H1 (cell line): ENCODE data around the gene INPP4A. TPM values are rescaled to one million over a fixed set of nuclear protein-coding genes. Genes with fewer than 3 reads are reported as not detected.

Experiments
- CTCF ChIA-PET: fragments of 300-600 bp; sonication (Branson Sonifier 250); formaldehyde crosslinking; loops from one replicate; lab custom pipeline; 2021; ENCODE audit not compliant: partially characterized antibody; lab: Charles Lee
- POLR2A ChIA-PET: fragments of 300-600 bp; sonication (Branson Sonifier 250); formaldehyde crosslinking; loops from one replicate; lab custom pipeline; 2021; ENCODE audit warnings: inconsistent platforms; ENCODE audit not compliant: partially characterized antibody; lab: Charles Lee
- DNase-seq, 2 experiments: peaks; one replicate each; pipeline versions ENCODE4 v3.0.0 to v3.0.0-alpha.2; 2010 to 2022; ENCODE audit warnings: low spot score in 2 of 2, low read depth in 1 of 2, mixed read lengths in 1 of 2
- FAIRE-seq: peaks from 2 replicates; lab custom pipeline; 2011; peaks lifted over from hg19 to GRCh38; lab: Jason Lieb, UNC
- H2AFZ ChIP-seq: 2 replicates; pipeline ENCODE4 v1.8.1; 2012; ENCODE audit warnings: low read length, inconsistent platforms
- H2AK5ac ChIP-seq: 2 replicates; pipeline ENCODE4 v1.6.1; 2013; ENCODE audit warnings: low read depth, low read length
- H2BK120ac ChIP-seq: replicated peaks from 2 replicates; pipeline ENCODE3; 2013; ENCODE audit warnings: low read depth, low read length, inconsistent platforms
- H2BK12ac ChIP-seq: 2 replicates; pipeline ENCODE4 v1.6.1; 2013; ENCODE audit warnings: low read depth, low read length
- H2BK15ac ChIP-seq: 2 replicates; pipeline ENCODE4 v1.6.1; 2013; ENCODE audit warnings: low read length
- H2BK20ac ChIP-seq: 2 replicates; pipeline ENCODE4 v1.6.1; 2013; ENCODE audit warnings: low read length
- H2BK5ac ChIP-seq: 2 replicates; pipeline ENCODE4 v1.6.1; 2013; ENCODE audit warnings: low read depth, low read length
- H3K14ac ChIP-seq: 2 replicates; pipeline ENCODE4 v1.6.1; 2013; ENCODE audit warnings: inconsistent platforms; ENCODE audit not compliant: insufficient read length
- H3K18ac ChIP-seq: 2 replicates; pipeline ENCODE4 v1.6.1; 2013; ENCODE audit warnings: low read length; ENCODE audit errors: extremely low read depth
- H3K23ac ChIP-seq: 2 replicates; pipeline ENCODE4 v1.6.1; 2013; ENCODE audit warnings: inconsistent platforms; ENCODE audit not compliant: insufficient read length
- H3K23me2 ChIP-seq: 2 replicates; pipeline ENCODE4 v1.6.1; 2013; ENCODE audit warnings: low read depth, low read length
- H3K27ac ChIP-seq: 2 replicates; pipeline ENCODE4 v1.6.1; 2011; ENCODE audit warnings: low read depth, low read length, inconsistent platforms
- H3K27me3 ChIP-seq, 4 experiments: replicated peaks in 1 of 4; 1 replicate in 1 of 4; 2 replicates in 3 of 4; pipeline versions ENCODE4 v1.6.1 to v1.8.1; 2011 to 2013; ENCODE audit warnings: low read length in 3 of 4, mild to moderate bottlenecking in 3 of 4, inconsistent platforms in 2 of 4, mixed read lengths in 2 of 4, moderate library complexity in 1 of 4; ENCODE audit not compliant: control insufficient read depth in 3 of 4, insufficient read depth in 3 of 4; ENCODE audit errors: extremely low read depth in 1 of 4
- H3K36me3 ChIP-seq, 4 experiments: 2 replicates each; pipeline versions ENCODE4 v1.6.1 to v1.8.1; 2011 to 2013; ENCODE audit warnings: mild to moderate bottlenecking in 4 of 4, low read length in 3 of 4, moderate library complexity in 2 of 4, control low read depth in 1 of 4, inconsistent platforms in 1 of 4; ENCODE audit not compliant: insufficient read depth in 4 of 4, control insufficient read depth in 2 of 4
- H3K4ac ChIP-seq: replicated peaks from 2 replicates; pipeline ENCODE3; 2013; ENCODE audit warnings: low read length, low read depth, mixed read lengths, inconsistent platforms; ENCODE audit not compliant: insufficient read length
- H3K4me1 ChIP-seq, 4 experiments: replicated peaks in 1 of 4; 1 replicate in 1 of 4; 2 replicates in 3 of 4; pipeline versions ENCODE4 v1.6.1 to v1.8.1; 2011 to 2013; ENCODE audit warnings: low read length in 3 of 4, inconsistent platforms in 2 of 4, mixed read lengths in 1 of 4; ENCODE audit not compliant: insufficient read depth in 4 of 4, control insufficient read depth in 3 of 4
- H3K4me2 ChIP-seq, 2 experiments: 2 replicates each; pipeline versions ENCODE4 v1.6.1 to v1.8.1; 2011 to 2013; ENCODE audit warnings: low read depth in 2 of 2, low read length in 2 of 2, control low read depth in 1 of 2, inconsistent platforms in 1 of 2, mild to moderate bottlenecking in 1 of 2; ENCODE audit not compliant: insufficient read depth in 1 of 2
- H3K4me3 ChIP-seq, 4 experiments: fragments of 200-600, 300-600 bp in 1 of 4; sonication (generic), shearing (Covaris generic), sonication (Bioruptor Twin) in 1 of 4; 2 replicates each; pipeline versions ENCODE4 v1.5.1 to v1.8.1; 2011 to 2016; ENCODE audit warnings: low read length in 4 of 4, low read depth in 3 of 4, control low read depth in 2 of 4, inconsistent platforms in 2 of 4, mild to moderate bottlenecking in 2 of 4, mixed read lengths in 1 of 4, moderate library complexity in 1 of 4; ENCODE audit not compliant: insufficient read depth in 2 of 4; ENCODE audit errors: extremely low read depth in 1 of 4
- H3K56ac ChIP-seq: replicated peaks from 2 replicates; pipeline ENCODE3; 2013; ENCODE audit warnings: low read depth, mild to moderate bottlenecking, mixed read lengths, low read length, inconsistent platforms; ENCODE audit not compliant: insufficient read length
- H3K79me1 ChIP-seq: 2 replicates; pipeline ENCODE4 v1.6.1; 2013; ENCODE audit warnings: low read depth, low read length, control low read depth
- H3K79me2 ChIP-seq, 2 experiments: 2 replicates each; pipeline versions ENCODE4 v1.6.1 to v1.8.1; 2012 to 2013; ENCODE audit warnings: low read length in 2 of 2, mild to moderate bottlenecking in 2 of 2, inconsistent platforms in 1 of 2; ENCODE audit not compliant: insufficient read depth in 2 of 2, control insufficient read depth in 1 of 2
- H3K9ac ChIP-seq, 4 experiments: replicated peaks in 1 of 4; 1 replicate in 1 of 4; 2 replicates in 3 of 4; pipeline versions ENCODE4 v1.6.1 to v1.8.1; 2011 to 2013; ENCODE audit warnings: low read depth in 3 of 4, low read length in 3 of 4, control low read depth in 2 of 4, mild to moderate bottlenecking in 2 of 4, moderate library complexity in 2 of 4, inconsistent platforms in 1 of 4; ENCODE audit errors: extremely low read depth in 1 of 4
- H3K9me3 ChIP-seq, 2 experiments: 2 replicates each; pipeline versions ENCODE4 v1.6.1 to v1.8.1; 2012 to 2013; ENCODE audit warnings: mild to moderate bottlenecking in 2 of 2, moderate library complexity in 2 of 2, control low read depth in 1 of 2, inconsistent platforms in 1 of 2, low read depth in 1 of 2, low read length in 1 of 2, mixed read lengths in 1 of 2; ENCODE audit not compliant: insufficient read depth in 2 of 2
- H4K20me1 ChIP-seq, 2 experiments: replicated peaks in 1 of 2; 2 replicates each; pipeline versions ENCODE3 to v1.8.1; 2011 to 2013; ENCODE audit warnings: inconsistent platforms in 2 of 2, low read length in 2 of 2, mild to moderate bottlenecking in 1 of 2; ENCODE audit not compliant: insufficient read depth in 2 of 2, control insufficient read depth in 1 of 2
- H4K5ac ChIP-seq: 2 replicates; pipeline ENCODE4 v1.6.1; 2013; ENCODE audit warnings: low read length, low read depth, mixed read lengths, inconsistent platforms; ENCODE audit not compliant: insufficient read length
- H4K8ac ChIP-seq: 2 replicates; pipeline ENCODE4 v1.8.0; 2013; ENCODE audit warnings: mild to moderate bottlenecking, moderate library complexity, low read length, inconsistent platforms; ENCODE audit not compliant: insufficient read depth; ENCODE audit errors: extremely low read depth
- H4K91ac ChIP-seq: replicated peaks from 2 replicates; pipeline ENCODE3; 2013; ENCODE audit warnings: low read length, mixed read lengths, inconsistent platforms; ENCODE audit not compliant: insufficient read length
- CEBPB ChIP-seq: IDR thresholded peaks from 2 replicates; pipeline ENCODE4 v1.6.1; 2012; ENCODE audit warnings: low read depth, low read length
- CHD1 ChIP-seq: IDR thresholded peaks from 2 replicates; pipeline ENCODE4 v1.6.1; 2012; ENCODE audit warnings: low read depth, low read length, improper control_type of control experiment
- CTBP2 ChIP-seq: IDR thresholded peaks from 2 replicates; pipeline ENCODE4 v1.7.0; 2011; ENCODE audit warnings: borderline replicate concordance, mild to moderate bottlenecking, moderate library complexity, mixed read lengths, low read length; ENCODE audit not compliant: insufficient read depth, insufficient read length
- PHF8 ChIP-seq: fragments of 200-600 bp; sonication (generic); conservative IDR thresholded peaks from 2 replicates; pipeline ENCODE4 v1.7.1; 2012; ENCODE audit warnings: low read depth, mild to moderate bottlenecking, inconsistent platforms, low read length, moderate library complexity
- POLR2A ChIP-seq, 2 experiments: IDR thresholded peaks; 1 replicate in 1 of 2; 2 replicates in 1 of 2; pipeline ENCODE4 v1.6.1; 2011; ENCODE audit warnings: low read depth in 2 of 2, low read length in 2 of 2, mild to moderate bottlenecking in 2 of 2; ENCODE audit errors: control extremely low read depth in 1 of 2
- TCF12 ChIP-seq: IDR thresholded peaks from 2 replicates; pipeline ENCODE4 v1.6.1; 2011; ENCODE audit warnings: low read depth, mild to moderate bottlenecking, low read length
- YY1 ChIP-seq: IDR thresholded peaks from 2 replicates; pipeline ENCODE4 v1.6.1; 2011; ENCODE audit warnings: low read depth, mild to moderate bottlenecking, low read length
- WGBS, 2 experiments: shearing (Covaris generic) in 1 of 2; methylation state at CpG; one replicate each; pipeline versions ENCODE4 v1.1.6 to v1.1.7; 2013 to 2015; ENCODE audit warnings: low lambda C conversion rate in 2 of 2, mixed read lengths in 2 of 2, inconsistent platforms in 1 of 2, low coverage in 1 of 2, missing lambda C conversion rate in 1 of 2; ENCODE audit not compliant: insufficient replicate concordance in 2 of 2, insufficient coverage in 1 of 2, insufficient read length in 1 of 2; ENCODE audit errors: extremely low coverage in 1 of 2, missing lambda C conversion rate in 1 of 2; 5-methylcytosine and 5-hydroxymethylcytosine counted together
- polyA plus RNA-seq, 7 experiments: library from polyadenylated mRNA; depleted of rRNA in 3 of 7; stranded (reverse) in 5 of 7; unstranded in 2 of 7; fragments of >200 nt in 5 of 7; fragments of 200-250 nt in 2 of 7; gene quantifications; 1 replicate in 5 of 7; 2 replicates in 1 of 7; 4 replicates in 1 of 7; pipeline versions ENCODE4 v1.2.1 to v1.2.3, GENCODE V29; 2011 to 2013; ENCODE audit warnings: missing spikeins in 2 of 7, mixed read lengths in 2 of 7
- total RNA-seq: library from RNA; stranded (reverse); fragmentation: NEBNext Ultra II Directional; extraction: Animal tissue kit (Norgen Biotek cat#: 25700); gene quantifications from 2 replicates; pipeline ENCODE4 v1.2.1, GENCODE V29; 2021
- TF ChIP-seq, protein P1 (sequence below): IDR thresholded peaks from 2 replicates; pipeline ENCODE4 v1.6.1; 2012; ENCODE audit warnings: inconsistent platforms
- TF ChIP-seq, protein P2 (sequence below): IDR thresholded peaks from 2 replicates; pipeline ENCODE4 v1.6.1; 2012; ENCODE audit warnings: low read length, inconsistent platforms

Gene INPP4A
- total and polyA plus RNA-seq, 2 of the 8 experiments (the other 6 are each of a cell fraction or from before 2014, with no cell fraction given) = 25.6 to 34.3 TPM

DNA sequence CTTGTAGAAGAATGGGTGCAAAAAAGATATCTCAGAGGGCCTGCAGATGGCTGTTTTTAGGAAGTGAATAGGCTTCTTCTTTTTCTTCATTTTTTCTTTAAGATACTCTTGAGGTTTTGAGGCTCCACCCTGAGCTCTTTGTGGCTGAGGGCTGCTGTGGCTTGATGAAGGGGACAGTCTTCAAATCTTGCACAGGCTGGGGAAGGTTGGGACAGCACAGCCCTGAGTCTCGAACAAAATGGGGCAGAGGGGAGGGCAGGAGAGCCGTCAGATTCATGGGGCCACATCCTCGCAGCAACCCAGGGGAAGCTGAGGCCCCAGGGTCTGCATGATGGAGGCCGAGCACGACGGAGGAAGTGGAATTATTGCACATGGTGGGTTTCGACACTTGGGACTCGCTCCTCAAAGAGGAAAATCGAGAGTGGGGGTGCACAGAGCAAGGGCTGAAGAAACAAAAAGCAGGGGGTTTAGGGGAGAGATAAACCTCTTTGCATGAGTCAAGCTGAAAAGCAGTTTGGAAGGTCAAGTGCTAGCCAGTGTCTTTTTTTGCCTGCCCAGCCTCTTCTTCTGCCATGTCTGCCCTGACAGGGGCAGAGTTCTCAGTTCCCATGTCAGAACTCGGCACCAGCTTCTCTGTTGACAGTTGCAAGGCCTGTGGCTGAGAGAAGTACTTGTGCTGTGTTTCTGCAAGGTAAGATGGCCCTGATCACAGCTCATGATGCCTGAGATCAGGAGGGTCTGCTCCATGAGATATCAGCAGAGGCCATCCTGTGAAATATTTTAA, 19.5 kb downstream of the INPP4A start:
- DNase-seq (no peak), FAIRE-seq (no peak)
- Histone ChIP-seq H3K14ac (peak overlapping the region; percentile 42), H2BK120ac (no peak overlapping the region), H3K56ac (no peak overlapping the region), H3K23ac (no peak overlapping the region), H3K36me3 (no peaks in the 10 kb centered on the region), H3K4me1 (peaks cover 18 to 32% (median 20%) of the 10 kb centered on the region in 4 experiments), H2BK5ac (peak overlapping the region; percentile 42; the same call in 1 of the 2 replicates), H4K8ac (no peak overlapping the region), H2BK20ac (peak overlapping the region; percentile 56; the same call in 1 of the 2 replicates), H2BK15ac (peak overlapping the region; percentile 84; the same call in 1 of the 2 replicates), H3K27me3 (no peaks in the 10 kb centered on the region), H2BK12ac (peak overlapping the region; percentile 77), H3K79me1 (peaks cover 27% of the 10 kb centered on the region), H3K4me3 (no peak overlapping the region), H3K79me2 (peaks cover 0 to 88% of the 10 kb centered on the region in 2 experiments; a peak in 3 of 4 replicates), H3K9me3 (no peaks in the 10 kb centered on the region), H2AK5ac (peak overlapping the region; percentile 94; the same call in 1 of the 2 replicates), H3K4me2 (no peak overlapping the region), H3K4ac (peak overlapping the region; percentile 55), H4K20me1 (peaks cover 9 to 23% of the 10 kb centered on the region in 2 experiments), H2AFZ (no peak overlapping the region), H3K23me2 (no peaks in the 10 kb centered on the region), H3K18ac (peak overlapping the region; percentile 49; the same call in 1 of the 2 replicates), H4K91ac (peak overlapping the region; percentile 87), H4K5ac (peak overlapping the region; percentile 6), H3K9ac (no peak overlapping the region; a peak in 1 of 7 replicates), H3K27ac (0 out of 2 replicates have a peak overlapping the region, but pooled peaks have one; percentile 35)
- ChIA-PET CTCF (interaction anchor here (0.6 to 5.2 kb wide), 7 partner anchors 9 to 105 kb away, joined by 3 to 30 read pairs (median 4); no protein-coding TSS in a partner anchor), POLR2A (interaction anchor here (0.9 to 1.3 kb wide), 5 partner anchors 10 to 44 kb away, joined by 3 to 6 read pairs (median 3); no protein-coding TSS in a partner anchor)
- 85% methylated on average over 10 of the region's 10 CpGs; no CpG with 5 or more reads in 1 of the 2 experiments for WGBS, 2 experiments
- TF ChIP-seq CHD1 = no peak
- TF ChIP-seq TCF12 = no peak
- TF ChIP-seq CEBPB = no peak
- TF ChIP-seq, protein P1, sequence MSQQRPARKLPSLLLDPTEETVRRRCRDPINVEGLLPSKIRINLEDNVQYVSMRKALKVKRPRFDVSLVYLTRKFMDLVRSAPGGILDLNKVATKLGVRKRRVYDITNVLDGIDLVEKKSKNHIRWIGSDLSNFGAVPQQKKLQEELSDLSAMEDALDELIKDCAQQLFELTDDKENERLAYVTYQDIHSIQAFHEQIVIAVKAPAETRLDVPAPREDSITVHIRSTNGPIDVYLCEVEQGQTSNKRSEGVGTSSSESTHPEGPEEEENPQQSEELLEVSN = no peak
- TF ChIP-seq POLR2A (IDR thresholded peaks at IDR 0.05; ENCODE audit: control extremely low read depth in 1 of 2, low read depth in 2 of 2, low read length in 2 of 2) = no peak
- TF ChIP-seq YY1 = no peak
- no peak for TF ChIP-seq CTBP2
- TF ChIP-seq PHF8 = no peak
- TF ChIP-seq, protein P2, sequence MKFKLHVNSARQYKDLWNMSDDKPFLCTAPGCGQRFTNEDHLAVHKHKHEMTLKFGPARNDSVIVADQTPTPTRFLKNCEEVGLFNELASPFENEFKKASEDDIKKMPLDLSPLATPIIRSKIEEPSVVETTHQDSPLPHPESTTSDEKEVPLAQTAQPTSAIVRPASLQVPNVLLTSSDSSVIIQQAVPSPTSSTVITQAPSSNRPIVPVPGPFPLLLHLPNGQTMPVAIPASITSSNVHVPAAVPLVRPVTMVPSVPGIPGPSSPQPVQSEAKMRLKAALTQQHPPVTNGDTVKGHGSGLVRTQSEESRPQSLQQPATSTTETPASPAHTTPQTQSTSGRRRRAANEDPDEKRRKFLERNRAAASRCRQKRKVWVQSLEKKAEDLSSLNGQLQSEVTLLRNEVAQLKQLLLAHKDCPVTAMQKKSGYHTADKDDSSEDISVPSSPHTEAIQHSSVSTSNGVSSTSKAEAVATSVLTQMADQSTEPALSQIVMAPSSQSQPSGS = no peak
